Measurements from ENCODE around the gene TMEM37. TPM values are rescaled to one million over a fixed set of nuclear protein-coding genes. Genes with fewer than 3 reads are reported as not detected.

Gene TMEM37
- total RNA-seq, 2 donors from 2014 or later: 1.7 to 6.8 TPM

GRCh38 chr2:119431976-119432850 is 559 bp downstream of the TMEM37 start:
- H3K27me3 ChIP-seq (replicated peaks; ENCODE audit: insufficient read depth): no peaks in the 10 kb centered on the region
- no peaks in the 10 kb centered on the region for H3K36me3 ChIP-seq
- H3K27ac ChIP-seq: peak overlapping the region in 1 of 2 donors; percentile 12
- H3K9me3 ChIP-seq: no peaks in the 10 kb centered on the region
- no peaks in the 10 kb centered on the region for H3K4me1 ChIP-seq (replicated peaks)
- no peak for TF ChIP-seq CTCF (IDR thresholded peaks at IDR 0.05)
- no peak for TF ChIP-seq POLR2A (IDR thresholded peaks at IDR 0.05)
- TF ChIP-seq POLR2AphosphoS5 (IDR thresholded peaks at IDR 0.05): no peak
- WGBS: 16% methylated on average over 49 of the region's 53 CpGs
- intact Hi-C loops (cut with DNase I): no loop called here
- H3K4me3 ChIP-seq: peak overlapping the region; percentile 37 to 43
- no peak for DNase-seq (ENCODE audit: low spot score)

GRCh38 chr2:119432851-119433522 is 1.3 kb downstream of the TMEM37 start:
- WGBS: 90% methylated on average over 17 of the region's 17 CpGs
- Histone ChIP-seq H3K4me3 (peak overlapping the region in 1 of 2 donors; percentile 43), H3K36me3 (no peaks in the 10 kb centered on the region), H3K4me1 (replicated peaks) (no peaks in the 10 kb centered on the region), H3K9me3 (no peaks in the 10 kb centered on the region), H3K27ac (no peak overlapping the region), H3K27me3 (replicated peaks; ENCODE audit: insufficient read depth) (no peaks in the 10 kb centered on the region)
- DNase-seq (ENCODE audit: low spot score): no peak
- intact Hi-C loops (cut with DNase I): no loop called here
- no peak for TF ChIP-seq POLR2AphosphoS5 (IDR thresholded peaks at IDR 0.05)
- TF ChIP-seq CTCF (IDR thresholded peaks at IDR 0.05): no peak
- no peak for TF ChIP-seq POLR2A (IDR thresholded peaks at IDR 0.05)

- no peak for DNase-seq (ENCODE audit: low spot score)
- Histone ChIP-seq H3K36me3 (no peaks in the 10 kb centered on the region), H3K9me3 (no peaks in the 10 kb centered on the region), H3K4me3 (no peak overlapping the region), H3K27ac (no peak overlapping the region), H3K4me1 (replicated peaks) (no peaks in the 10 kb centered on the region), H3K27me3 (replicated peaks; ENCODE audit: insufficient read depth) (no peaks in the 10 kb centered on the region)
- WGBS: 89% methylated on average over 10 of the region's 10 CpGs
- TF ChIP-seq CTCF (IDR thresholded peaks at IDR 0.05) (no peak), POLR2AphosphoS5 (IDR thresholded peaks at IDR 0.05) (no peak), POLR2A (IDR thresholded peaks at IDR 0.05) (no peak)
- intact Hi-C loops (cut with DNase I): no loop called here
Measured at GRCh38 chr2:119433636-119434327, 2.1 kb downstream of the TMEM37 start.

GRCh38 chr2:119434664-119435063 is 3.0 kb downstream of the TMEM37 start:
- H3K27me3 ChIP-seq (replicated peaks; ENCODE audit: insufficient read depth): no peaks in the 10 kb centered on the region
- TF ChIP-seq POLR2AphosphoS5 (IDR thresholded peaks at IDR 0.05): no peak
- no peak for TF ChIP-seq POLR2A (IDR thresholded peaks at IDR 0.05)
- no peak for TF ChIP-seq CTCF (IDR thresholded peaks at IDR 0.05)
- no peak overlapping the region for H3K4me3 ChIP-seq
- no peaks in the 10 kb centered on the region for H3K36me3 ChIP-seq
- DNase-seq (ENCODE audit: low spot score): no peak
- H3K27ac ChIP-seq: no peak overlapping the region
- 75% methylated on average over 6 of the region's 6 CpGs for WGBS
- no peaks in the 10 kb centered on the region for H3K9me3 ChIP-seq
- intact Hi-C loops (cut with DNase I): no loop called here
- H3K4me1 ChIP-seq (replicated peaks): no peaks in the 10 kb centered on the region
